HepG2 (cell line): ENCODE results near the gene PRMT7. TPM values are rescaled to one million over a fixed set of nuclear protein-coding genes. Genes with fewer than 3 reads are reported as not detected.

Experiments used
- ARHGAP35 ChIP-seq: sonication (generic); formaldehyde crosslinking; IDR thresholded peaks from 2 replicates; pipeline ENCODE4 v1.9.0; 2022; ENCODE audit warnings: mild to moderate bottlenecking, inconsistent platforms, moderate library complexity, missing genetic modification reagents, borderline replicate concordance
- GABPB1 ChIP-seq: IDR thresholded peaks from 2 replicates; pipeline ENCODE4 v1.6.1; 2016; ENCODE audit warnings: mild to moderate bottlenecking, missing genetic modification reagents, moderate library complexity, missing compliant biosample characterization
- MXI1 ChIP-seq: IDR thresholded peaks from 3 replicates; pipeline ENCODE4 v1.6.1; 2012; ENCODE audit warnings: low read depth, low read length, inconsistent platforms, borderline replicate concordance
- PCBP1 ChIP-seq: fragments of 200-400 bp; formaldehyde crosslinking; IDR thresholded peaks from 2 replicates; pipeline ENCODE4 v1.6.1; 2017; ENCODE audit warnings: mild to moderate bottlenecking, low read depth, low read length, borderline replicate concordance
- POLR2AphosphoS2 ChIP-seq: IDR thresholded peaks from 2 replicates; pipeline ENCODE4 v1.6.1; 2011; ENCODE audit warnings: low read depth, low read length, improper control_type of control experiment
- ZNF441 ChIP-seq: sonication (generic); formaldehyde crosslinking; IDR thresholded peaks from 2 replicates; pipeline ENCODE4 v1.7.0; 2021; ENCODE audit warnings: missing genetic modification reagents, borderline replicate concordance
- ZNF530 ChIP-seq: sonication (generic); formaldehyde crosslinking; IDR thresholded peaks from 2 replicates; pipeline ENCODE4 v1.5.0; 2020; ENCODE audit warnings: low read depth, mild to moderate bottlenecking, missing genetic modification reagents
- ZNF678 ChIP-seq: sonication (generic); formaldehyde crosslinking; IDR thresholded peaks from 2 replicates; pipeline ENCODE4 v1.4.0; 2020; ENCODE audit warnings: mild to moderate bottlenecking, missing genetic modification reagents
- ZNF75D ChIP-seq: sonication (generic); formaldehyde crosslinking; IDR thresholded peaks from 2 replicates; pipeline ENCODE4 v1.8.1; 2023; ENCODE audit warnings: missing genetic modification reagents, mild to moderate bottlenecking, borderline replicate concordance
- ZNF839 ChIP-seq: sonication (generic); formaldehyde crosslinking; IDR thresholded peaks from 2 replicates; pipeline ENCODE4 v1.4.0; 2020; ENCODE audit warnings: missing genetic modification reagents, mild to moderate bottlenecking, borderline replicate concordance
- polyA plus RNA-seq, 8 experiments: library from polyadenylated mRNA; depleted of rRNA in 3 of 8; stranded (reverse) in 7 of 8; unstranded in 1 of 8; fragments of >200 nt; fragmentation: Illumina TruSeq in 4 of 8; extraction: Trizol in 4 of 8; gene quantifications; 2 replicates each; pipeline versions ENCODE4 v1.2.1 to v1.2.3, GENCODE V29; 2011 to 2016; ENCODE audit warnings: low read depth in 4 of 8, missing spikeins in 1 of 8, mixed read lengths in 1 of 8; ENCODE audit not compliant: insufficient read depth in 1 of 8
- total RNA-seq, 5 experiments: library from RNA; depleted of rRNA; stranded (reverse); fragments of >200 nt; fragmentation: Illumina TruSeq; extraction: Trizol; gene quantifications; 2 replicates each; pipeline ENCODE4 v1.2.3, GENCODE V29; 2016; ENCODE audit warnings: low read depth in 1 of 5
- TF ChIP-seq, protein P1 (sequence below): sonication (generic); formaldehyde crosslinking; IDR thresholded peaks from 2 replicates; pipeline ENCODE4 v1.4.0; 2020; ENCODE audit warnings: missing genetic modification reagents, borderline replicate concordance
- TF ChIP-seq, protein P2 (sequence below): sonication (generic); formaldehyde crosslinking; IDR thresholded peaks from 2 replicates; pipeline ENCODE4 v1.4.0; 2020; ENCODE audit warnings: mild to moderate bottlenecking, low read depth, missing genetic modification reagents
- TF ChIP-seq, protein P3 (sequence below): sonication (generic); IDR thresholded peaks from 2 replicates; pipeline ENCODE4 v1.6.1; 2016; ENCODE audit warnings: low read depth, borderline replicate concordance
- TF ChIP-seq, protein P4 (sequence below): sonication (generic); formaldehyde crosslinking; IDR thresholded peaks from 2 replicates; pipeline ENCODE4 v1.4.0; 2020; ENCODE audit warnings: mild to moderate bottlenecking, missing genetic modification reagents
- TF ChIP-seq, protein P5 (sequence below): sonication (generic); formaldehyde crosslinking; IDR thresholded peaks from 2 replicates; pipeline ENCODE4 v1.4.0; 2020; ENCODE audit warnings: missing genetic modification reagents

The PRMT7 gene
- total and polyA plus RNA-seq, 2 of the 13 experiments (the other 11 are each of a cell fraction or from before 2014, with no cell fraction given): 47.5 to 55.0 TPM

DNA sequence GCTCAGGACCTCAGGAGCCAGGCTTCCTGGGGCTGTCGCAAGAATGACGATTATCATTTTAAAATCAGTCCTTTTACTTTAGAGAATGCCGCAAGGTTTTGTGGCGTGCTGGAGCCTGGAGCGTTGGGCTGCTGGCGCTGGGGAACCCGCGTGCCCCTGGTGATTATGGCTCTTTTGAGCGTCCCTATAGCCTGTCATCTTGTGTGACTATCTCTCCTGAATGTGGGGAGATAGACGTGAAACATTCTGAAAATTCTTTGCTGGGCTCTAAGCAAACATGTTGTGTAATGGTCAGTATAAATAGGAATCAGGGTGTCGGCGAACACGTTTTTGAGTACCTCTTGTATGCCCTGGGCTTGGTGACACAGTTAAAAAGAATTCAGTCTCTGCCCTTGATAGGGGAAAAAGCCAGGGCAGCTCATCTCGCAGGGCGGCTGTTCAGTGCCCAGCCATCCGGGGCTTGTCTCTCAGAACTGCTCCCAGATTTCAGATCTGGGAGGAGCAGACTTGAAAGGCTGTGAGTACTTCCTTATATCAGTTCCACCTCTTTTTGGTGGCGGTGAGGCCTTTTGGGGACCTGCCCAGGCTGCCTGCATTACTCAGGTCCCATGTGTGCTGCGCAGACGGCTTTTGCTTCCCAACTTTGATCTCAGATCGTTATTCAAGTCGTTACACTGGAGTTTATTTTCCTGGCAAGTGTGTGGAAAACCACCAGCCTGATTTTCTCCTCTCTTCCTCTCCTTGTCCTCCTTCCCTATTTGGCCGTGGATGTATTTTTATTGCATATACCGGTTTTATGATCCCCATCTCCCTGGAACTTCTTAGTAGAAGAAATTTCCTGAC, 45.5 kb upstream of the PRMT7 start (continued):
- TF ChIP-seq, protein P1, sequence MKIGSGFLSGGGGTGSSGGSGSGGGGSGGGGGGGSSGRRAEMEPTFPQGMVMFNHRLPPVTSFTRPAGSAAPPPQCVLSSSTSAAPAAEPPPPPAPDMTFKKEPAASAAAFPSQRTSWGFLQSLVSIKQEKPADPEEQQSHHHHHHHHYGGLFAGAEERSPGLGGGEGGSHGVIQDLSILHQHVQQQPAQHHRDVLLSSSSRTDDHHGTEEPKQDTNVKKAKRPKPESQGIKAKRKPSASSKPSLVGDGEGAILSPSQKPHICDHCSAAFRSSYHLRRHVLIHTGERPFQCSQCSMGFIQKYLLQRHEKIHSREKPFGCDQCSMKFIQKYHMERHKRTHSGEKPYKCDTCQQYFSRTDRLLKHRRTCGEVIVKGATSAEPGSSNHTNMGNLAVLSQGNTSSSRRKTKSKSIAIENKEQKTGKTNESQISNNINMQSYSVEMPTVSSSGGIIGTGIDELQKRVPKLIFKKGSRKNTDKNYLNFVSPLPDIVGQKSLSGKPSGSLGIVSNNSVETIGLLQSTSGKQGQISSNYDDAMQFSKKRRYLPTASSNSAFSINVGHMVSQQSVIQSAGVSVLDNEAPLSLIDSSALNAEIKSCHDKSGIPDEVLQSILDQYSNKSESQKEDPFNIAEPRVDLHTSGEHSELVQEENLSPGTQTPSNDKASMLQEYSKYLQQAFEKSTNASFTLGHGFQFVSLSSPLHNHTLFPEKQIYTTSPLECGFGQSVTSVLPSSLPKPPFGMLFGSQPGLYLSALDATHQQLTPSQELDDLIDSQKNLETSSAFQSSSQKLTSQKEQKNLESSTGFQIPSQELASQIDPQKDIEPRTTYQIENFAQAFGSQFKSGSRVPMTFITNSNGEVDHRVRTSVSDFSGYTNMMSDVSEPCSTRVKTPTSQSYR (CRISPR knock-in tag): peak; percentile 27; the same call in 1 of the 2 replicates
- no peak for TF ChIP-seq ZNF441 (CRISPR knock-in tag)
- no peak for TF ChIP-seq ZNF530 (CRISPR knock-in tag)
- TF ChIP-seq ZNF75D (CRISPR knock-in tag): no peak
- TF ChIP-seq, protein P2, sequence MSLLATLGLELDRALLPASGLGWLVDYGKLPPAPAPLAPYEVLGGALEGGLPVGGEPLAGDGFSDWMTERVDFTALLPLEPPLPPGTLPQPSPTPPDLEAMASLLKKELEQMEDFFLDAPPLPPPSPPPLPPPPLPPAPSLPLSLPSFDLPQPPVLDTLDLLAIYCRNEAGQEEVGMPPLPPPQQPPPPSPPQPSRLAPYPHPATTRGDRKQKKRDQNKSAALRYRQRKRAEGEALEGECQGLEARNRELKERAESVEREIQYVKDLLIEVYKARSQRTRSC (CRISPR knock-in tag): no peak; the same call in 1 of the 2 replicates
- TF ChIP-seq ARHGAP35 (CRISPR knock-in tag): no peak; the same call in 1 of the 2 replicates
- TF ChIP-seq, protein P3, sequence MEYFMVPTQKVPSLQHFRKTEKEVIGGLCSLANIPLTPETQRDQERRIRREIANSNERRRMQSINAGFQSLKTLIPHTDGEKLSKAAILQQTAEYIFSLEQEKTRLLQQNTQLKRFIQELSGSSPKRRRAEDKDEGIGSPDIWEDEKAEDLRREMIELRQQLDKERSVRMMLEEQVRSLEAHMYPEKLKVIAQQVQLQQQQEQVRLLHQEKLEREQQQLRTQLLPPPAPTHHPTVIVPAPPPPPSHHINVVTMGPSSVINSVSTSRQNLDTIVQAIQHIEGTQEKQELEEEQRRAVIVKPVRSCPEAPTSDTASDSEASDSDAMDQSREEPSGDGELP: peak; percentile 74; the same call in 1 of the 2 replicates
- no peak for TF ChIP-seq ZNF678 (CRISPR knock-in tag)
- TF ChIP-seq GABPB1 (CRISPR knock-in tag): no peak; the same call in 1 of the 2 replicates
- TF ChIP-seq POLR2AphosphoS2: peak; percentile 88; the same call in 1 of the 2 replicates
- TF ChIP-seq, protein P4, sequence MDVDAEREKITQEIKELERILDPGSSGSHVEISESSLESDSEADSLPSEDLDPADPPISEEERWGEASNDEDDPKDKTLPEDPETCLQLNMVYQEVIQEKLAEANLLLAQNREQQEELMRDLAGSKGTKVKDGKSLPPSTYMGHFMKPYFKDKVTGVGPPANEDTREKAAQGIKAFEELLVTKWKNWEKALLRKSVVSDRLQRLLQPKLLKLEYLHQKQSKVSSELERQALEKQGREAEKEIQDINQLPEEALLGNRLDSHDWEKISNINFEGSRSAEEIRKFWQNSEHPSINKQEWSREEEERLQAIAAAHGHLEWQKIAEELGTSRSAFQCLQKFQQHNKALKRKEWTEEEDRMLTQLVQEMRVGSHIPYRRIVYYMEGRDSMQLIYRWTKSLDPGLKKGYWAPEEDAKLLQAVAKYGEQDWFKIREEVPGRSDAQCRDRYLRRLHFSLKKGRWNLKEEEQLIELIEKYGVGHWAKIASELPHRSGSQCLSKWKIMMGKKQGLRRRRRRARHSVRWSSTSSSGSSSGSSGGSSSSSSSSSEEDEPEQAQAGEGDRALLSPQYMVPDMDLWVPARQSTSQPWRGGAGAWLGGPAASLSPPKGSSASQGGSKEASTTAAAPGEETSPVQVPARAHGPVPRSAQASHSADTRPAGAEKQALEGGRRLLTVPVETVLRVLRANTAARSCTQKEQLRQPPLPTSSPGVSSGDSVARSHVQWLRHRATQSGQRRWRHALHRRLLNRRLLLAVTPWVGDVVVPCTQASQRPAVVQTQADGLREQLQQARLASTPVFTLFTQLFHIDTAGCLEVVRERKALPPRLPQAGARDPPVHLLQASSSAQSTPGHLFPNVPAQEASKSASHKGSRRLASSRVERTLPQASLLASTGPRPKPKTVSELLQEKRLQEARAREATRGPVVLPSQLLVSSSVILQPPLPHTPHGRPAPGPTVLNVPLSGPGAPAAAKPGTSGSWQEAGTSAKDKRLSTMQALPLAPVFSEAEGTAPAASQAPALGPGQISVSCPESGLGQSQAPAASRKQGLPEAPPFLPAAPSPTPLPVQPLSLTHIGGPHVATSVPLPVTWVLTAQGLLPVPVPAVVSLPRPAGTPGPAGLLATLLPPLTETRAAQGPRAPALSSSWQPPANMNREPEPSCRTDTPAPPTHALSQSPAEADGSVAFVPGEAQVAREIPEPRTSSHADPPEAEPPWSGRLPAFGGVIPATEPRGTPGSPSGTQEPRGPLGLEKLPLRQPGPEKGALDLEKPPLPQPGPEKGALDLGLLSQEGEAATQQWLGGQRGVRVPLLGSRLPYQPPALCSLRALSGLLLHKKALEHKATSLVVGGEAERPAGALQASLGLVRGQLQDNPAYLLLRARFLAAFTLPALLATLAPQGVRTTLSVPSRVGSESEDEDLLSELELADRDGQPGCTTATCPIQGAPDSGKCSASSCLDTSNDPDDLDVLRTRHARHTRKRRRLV (CRISPR knock-in tag): peak; percentile 92
- TF ChIP-seq, protein P5, sequence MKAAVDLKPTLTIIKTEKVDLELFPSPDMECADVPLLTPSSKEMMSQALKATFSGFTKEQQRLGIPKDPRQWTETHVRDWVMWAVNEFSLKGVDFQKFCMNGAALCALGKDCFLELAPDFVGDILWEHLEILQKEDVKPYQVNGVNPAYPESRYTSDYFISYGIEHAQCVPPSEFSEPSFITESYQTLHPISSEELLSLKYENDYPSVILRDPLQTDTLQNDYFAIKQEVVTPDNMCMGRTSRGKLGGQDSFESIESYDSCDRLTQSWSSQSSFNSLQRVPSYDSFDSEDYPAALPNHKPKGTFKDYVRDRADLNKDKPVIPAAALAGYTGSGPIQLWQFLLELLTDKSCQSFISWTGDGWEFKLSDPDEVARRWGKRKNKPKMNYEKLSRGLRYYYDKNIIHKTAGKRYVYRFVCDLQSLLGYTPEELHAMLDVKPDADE: no peak; the same call in 1 of the 2 replicates
- no peak for TF ChIP-seq ZNF839
- TF ChIP-seq MXI1: peak; percentile 62; the same call in 1 of the 3 replicates
- TF ChIP-seq PCBP1: no peak
